GM23248 (cell line): ENCODE data around the gene ABITRAM.

Experiments
- EZH2 ChIP-seq: fragments of 200-600 bp; sonication (generic); IDR thresholded peaks from 2 replicates; pipeline ENCODE4 v1.6.1; 2018; ENCODE audit warnings: antibody characterized with exemption, mild to moderate bottlenecking; ENCODE audit not compliant: insufficient read depth, poor library complexity, severe bottlenecking
- EZH2phosphoT487 ChIP-seq: fragments of 200-600 bp; sonication (generic); IDR thresholded peaks from 2 replicates; pipeline ENCODE4 v1.6.1; 2018; ENCODE audit warnings: antibody characterized with exemption, moderate library complexity, mild to moderate bottlenecking, low read depth; ENCODE audit not compliant: insufficient read depth

- TF ChIP-seq EZH2 (no peak), EZH2phosphoT487 (no peak)
These were observed 39.7 kb downstream of the ABITRAM start for GRCh38 chr9:108973895-108974294.
